A204.1 (cell line): Measurements from ENCODE around the gene MEPCE.
"Not testable (repeated sequence)": the region's sequence is repeated elsewhere in the genome, so short reads cannot be mapped to it uniquely, and the experiment has no call there.

Experiments
- FAIRE-seq: peaks from 2 replicates; lab custom pipeline; 2012; peaks lifted over from hg19 to GRCh38; lab: Jason Lieb, UNC

Gene MEPCE

GRCh38 chr7:100429637-100430492 is at the start of gene MEPCE:
Gene MEPCE (plus strand): TSS chr7:100429831. CDS start chr7:100430019, 188 bp downstream.
- FAIRE-seq: no peak

GRCh38 chr7:100380196-100380595 is 49.4 kb upstream of the MEPCE start:
- no peak for FAIRE-seq

- not testable (repeated sequence) for FAIRE-seq
These were observed 47.9 kb upstream of the MEPCE start for GRCh38 chr7:100381531-100382233.

- not testable (repeated sequence) for FAIRE-seq
These were observed 47.3 kb upstream of the MEPCE start for GRCh38 chr7:100382234-100382853.

- FAIRE-seq: no peak
These were observed 44.9 kb upstream of the MEPCE start for GRCh38 chr7:100384628-100385294.

GRCh38 chr7:100386940-100387339 is 42.7 kb upstream of the MEPCE start:
- FAIRE-seq: no peak

GRCh38 chr7:100387695-100388094 is 41.9 kb upstream of the MEPCE start:
- no peak for FAIRE-seq

- no peak for FAIRE-seq
These were observed 40.1 kb upstream of the MEPCE start for GRCh38 chr7:100389437-100390088.

GRCh38 chr7:100390286-100391009 is 39.2 kb upstream of the MEPCE start:
- FAIRE-seq: no peak

GRCh38 chr7:100393233-100393905 is 36.3 kb upstream of the MEPCE start:
- no peak for FAIRE-seq

GRCh38 chr7:100394077-100394476 is 35.6 kb upstream of the MEPCE start:
- no peak for FAIRE-seq

- FAIRE-seq: no peak
These were observed 33.1 kb upstream of the MEPCE start for GRCh38 chr7:100396421-100396982.

GRCh38 chr7:100397315-100398081 is 32.1 kb upstream of the MEPCE start:
- FAIRE-seq: no peak

GRCh38 chr7:100398239-100398638 is 31.4 kb upstream of the MEPCE start:
- no peak for FAIRE-seq

GRCh38 chr7:100400041-100400440 is 29.6 kb upstream of the MEPCE start:
- no peak for FAIRE-seq

- FAIRE-seq: no peak
These were observed 29.0 kb upstream of the MEPCE start for GRCh38 chr7:100400656-100401055.

GRCh38 chr7:100401811-100402210 is 27.8 kb upstream of the MEPCE start:
- FAIRE-seq: no peak

- no peak for FAIRE-seq
These were observed 27.4 kb upstream of the MEPCE start for GRCh38 chr7:100402241-100402640.

GRCh38 chr7:100406767-100407166 is 22.9 kb upstream of the MEPCE start:
- FAIRE-seq: no peak
